A549 treated with GW870086 at 1 μM for 4 hours (cell line): ENCODE measurements around the gene REC114. TPM values are rescaled to one million over a fixed set of nuclear protein-coding genes. Genes with fewer than 3 reads are reported as not detected.

Source experiments
- total RNA-seq: library from RNA; stranded (reverse); fragments of 200-300 nt; extraction: Qiagen RNA extraction; gene quantifications from 5 replicates; pipeline ENCODE4 v1.2.3, GENCODE V29; 2022; ENCODE audit warnings: low read depth

The REC114 gene, protein sequence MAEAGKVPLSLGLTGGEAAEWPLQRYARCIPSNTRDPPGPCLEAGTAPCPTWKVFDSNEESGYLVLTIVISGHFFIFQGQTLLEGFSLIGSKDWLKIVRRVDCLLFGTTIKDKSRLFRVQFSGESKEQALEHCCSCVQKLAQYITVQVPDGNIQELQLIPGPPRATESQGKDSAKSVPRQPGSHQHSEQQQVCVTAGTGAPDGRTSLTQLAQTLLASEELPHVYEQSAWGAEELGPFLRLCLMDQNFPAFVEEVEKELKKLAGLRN
- total RNA-seq, result not detected in 5 replicates

DNA sequence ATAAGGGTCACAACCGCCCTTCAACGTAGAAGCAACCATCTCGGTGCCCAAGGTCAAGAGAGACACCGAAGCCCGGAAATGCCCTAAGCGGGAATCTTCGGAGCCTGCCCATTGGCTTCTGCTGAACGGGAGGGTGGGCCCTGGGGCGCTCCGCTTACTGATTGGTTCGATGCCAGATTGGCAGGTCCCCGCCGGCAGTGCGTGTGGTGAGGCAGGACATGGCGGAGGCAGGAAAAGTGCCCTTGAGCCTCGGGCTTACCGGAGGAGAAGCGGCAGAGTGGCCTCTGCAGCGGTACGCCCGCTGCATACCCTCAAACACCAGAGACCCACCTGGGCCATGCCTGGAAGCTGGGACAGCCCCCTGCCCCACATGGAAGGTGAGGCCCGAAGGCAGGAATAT is at the start of gene REC114:
Gene REC114 (plus strand): TSS at position 197 of the 400 bp plus-strand sequence. CDS start 22 bp downstream, at position 219.

Other genes starting within 250 kb of the REC114 start
- gene HCN4, start 74.2 kb upstream of the REC114 start, total RNA-seq, result 0.22 to 0.37 TPM (median 0.26 TPM) in 5 replicates
- 185 to 210 TPM (median 200 TPM) in 5 replicates for gene NPTN, start 190.2 kb downstream of the REC114 start, total RNA-seq
- gene CD276, start 241.2 kb downstream of the REC114 start, total RNA-seq, result 61.7 to 81.3 TPM (median 75.4 TPM) in 5 replicates